Measurements from ENCODE around the gene YES1. TPM values are rescaled to one million over a fixed set of nuclear protein-coding genes. Genes with fewer than 3 reads are reported as not detected.

YES1 gene
- total RNA-seq, 6 donors from 2014 or later: 24.1 to 118 (median 55.0) TPM

GRCh38 chr18:816088-816653 lies 4.1 kb upstream of the YES1 start:
- no peaks in the 10 kb centered on the region for H3K36me3 ChIP-seq
- peak overlapping the region in 1 of 4 donors; percentile 37 for H3K27ac ChIP-seq
- ATAC-seq (ENCODE audit: low FRiP score in 2 of 2): no peak
- no peak for DNase-seq
- H3K4me3 ChIP-seq: no peak overlapping the region
- H3K27me3 ChIP-seq: no peaks in the 10 kb centered on the region
- WGBS, 2 donors: 89 to 92% methylated on average over 4 of the region's 4 CpGs
- TF ChIP-seq POLR2AphosphoS5 (IDR thresholded peaks at IDR 0.05) (no peak), EP300 (IDR thresholded peaks at IDR 0.05) (no peak), POLR2A (IDR thresholded peaks at IDR 0.05) (no peak)
- TF ChIP-seq, protein P1, sequence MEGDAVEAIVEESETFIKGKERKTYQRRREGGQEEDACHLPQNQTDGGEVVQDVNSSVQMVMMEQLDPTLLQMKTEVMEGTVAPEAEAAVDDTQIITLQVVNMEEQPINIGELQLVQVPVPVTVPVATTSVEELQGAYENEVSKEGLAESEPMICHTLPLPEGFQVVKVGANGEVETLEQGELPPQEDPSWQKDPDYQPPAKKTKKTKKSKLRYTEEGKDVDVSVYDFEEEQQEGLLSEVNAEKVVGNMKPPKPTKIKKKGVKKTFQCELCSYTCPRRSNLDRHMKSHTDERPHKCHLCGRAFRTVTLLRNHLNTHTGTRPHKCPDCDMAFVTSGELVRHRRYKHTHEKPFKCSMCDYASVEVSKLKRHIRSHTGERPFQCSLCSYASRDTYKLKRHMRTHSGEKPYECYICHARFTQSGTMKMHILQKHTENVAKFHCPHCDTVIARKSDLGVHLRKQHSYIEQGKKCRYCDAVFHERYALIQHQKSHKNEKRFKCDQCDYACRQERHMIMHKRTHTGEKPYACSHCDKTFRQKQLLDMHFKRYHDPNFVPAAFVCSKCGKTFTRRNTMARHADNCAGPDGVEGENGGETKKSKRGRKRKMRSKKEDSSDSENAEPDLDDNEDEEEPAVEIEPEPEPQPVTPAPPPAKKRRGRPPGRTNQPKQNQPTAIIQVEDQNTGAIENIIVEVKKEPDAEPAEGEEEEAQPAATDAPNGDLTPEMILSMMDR (IDR thresholded peaks at IDR 0.05): no peak
- H3K4me1 ChIP-seq: peaks cover 0 to 14% (median 1%) of the 10 kb centered on the region in 4 donors
- no peaks in the 10 kb centered on the region for H3K9me3 ChIP-seq

- no peak for TF ChIP-seq POLR2A (IDR thresholded peaks at IDR 0.05)
- Histone ChIP-seq H3K27me3 (no peaks in the 10 kb centered on the region), H3K9me3 (no peaks in the 10 kb centered on the region), H3K4me3 (no peak overlapping the region), H3K36me3 (no peaks in the 10 kb centered on the region), H3K4me1 (peaks cover 0 to 19% (median 4%) of the 10 kb centered on the region in 4 donors), H3K27ac (no peak overlapping the region)
- DNase-seq (no peak), ATAC-seq (ENCODE audit: low FRiP score in 2 of 2) (no peak)
- WGBS, 2 donors: 76 to 78% methylated on average over 3 of the region's 3 CpGs
Observed at GRCh38 chr18:815353-815752, 3.3 kb upstream of the YES1 start.

DNA sequence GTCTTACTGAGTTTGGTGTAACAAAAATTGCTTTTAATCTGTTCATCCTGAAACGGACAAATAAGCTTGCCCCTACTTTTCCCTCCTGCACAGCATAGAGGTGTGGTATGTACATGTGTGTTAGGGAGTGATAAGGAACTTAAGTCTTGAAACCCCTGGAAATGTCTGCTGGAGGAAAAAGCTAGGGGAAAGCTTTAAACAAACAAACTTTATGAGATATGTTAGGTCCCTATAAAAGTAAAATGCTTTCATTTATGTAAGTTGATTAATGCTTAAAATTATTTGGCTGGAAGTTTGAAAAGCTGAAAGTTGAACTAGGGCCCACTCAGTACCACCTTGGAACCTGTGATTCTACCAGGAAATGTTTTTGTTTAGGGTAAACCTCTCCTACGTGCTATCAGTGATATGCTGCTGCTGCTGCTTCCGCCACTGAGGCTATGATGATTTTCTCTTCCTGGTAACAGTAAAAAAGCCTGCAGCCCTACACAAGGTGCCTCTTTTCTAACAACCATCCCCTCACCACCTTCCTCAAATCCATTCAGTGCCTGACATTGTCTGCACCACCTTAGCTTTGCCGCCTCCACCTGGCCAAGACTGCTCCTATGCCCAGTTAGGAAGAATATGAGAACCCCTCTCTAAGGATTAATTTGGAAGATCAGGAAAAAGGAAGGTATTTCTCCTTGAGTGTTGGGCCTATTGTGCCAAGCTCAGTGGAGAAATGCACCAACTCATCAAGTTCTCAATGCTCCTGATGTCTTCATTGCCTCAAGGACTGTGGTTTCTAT lies 2.5 kb upstream of the YES1 start:
- Histone ChIP-seq H3K27me3 (no peaks in the 10 kb centered on the region), H3K36me3 (no peaks in the 10 kb centered on the region), H3K4me1 (peaks cover 2 to 27% (median 8%) of the 10 kb centered on the region in 4 donors), H3K4me3 (no peak overlapping the region), H3K9me3 (no peaks in the 10 kb centered on the region), H3K27ac (peak overlapping the region in 2 of 4 donors; percentile 95 to 96)
- ATAC-seq (ENCODE audit: low FRiP score in 2 of 2): no peak
- no peak for DNase-seq
- TF ChIP-seq POLR2AphosphoS5 (IDR thresholded peaks at IDR 0.05) (no peak), POLR2A (IDR thresholded peaks at IDR 0.05) (no peak), EP300 (IDR thresholded peaks at IDR 0.05) (no peak)
- TF ChIP-seq, protein P1 (IDR thresholded peaks at IDR 0.05): no peak
- 58 to 65% methylated on average over 4 of the region's 4 CpGs for WGBS, 2 donors

GRCh38 chr18:813172-814071 lies 1.4 kb upstream of the YES1 start:
- H3K36me3 ChIP-seq: no peaks in the 10 kb centered on the region
- no peaks in the 10 kb centered on the region for H3K27me3 ChIP-seq
- ATAC-seq (ENCODE audit: low FRiP score in 2 of 2) (peak in 1 of 2 donors; percentile 1), DNase-seq (no peak)
- H3K27ac ChIP-seq: peak overlapping the region; percentile 93 to 96 (median 96)
- TF ChIP-seq, protein P1 (IDR thresholded peaks at IDR 0.05): no peak
- TF ChIP-seq POLR2A (IDR thresholded peaks at IDR 0.05) (no peak), POLR2AphosphoS5 (IDR thresholded peaks at IDR 0.05) (no peak), EP300 (IDR thresholded peaks at IDR 0.05) (no peak)
- WGBS, 2 donors: 33 to 38% methylated on average over 18 of the region's 18 CpGs
- peaks cover 7 to 31% (median 11%) of the 10 kb centered on the region in 4 donors for H3K4me1 ChIP-seq
- peak overlapping the region in 3 of 4 donors; percentile 75 to 88 (median 80) for H3K4me3 ChIP-seq
- H3K9me3 ChIP-seq: no peaks in the 10 kb centered on the region
